ENCODE data around the gene MRPS18B. TPM values are rescaled to one million over a fixed set of nuclear protein-coding genes. Genes with fewer than 3 reads are reported as not detected.

MRPS18B gene
- total and polyA plus RNA-seq, 2 donors (not counting 1 experiment from before 2014, with no cell fraction given): 35.9 to 38.8 TPM

GRCh38 chr6:30612213-30612612, 5.4 kb upstream of the MRPS18B start:
- Mint-ChIP-seq H3K4me3 (no peak overlapping the region), H3K9me3 (ENCODE audit: insufficient read depth) (no peaks in the 10 kb centered on the region), H3K27ac (peak overlapping the region; percentile 71), H3K4me1 (peaks cover 62% of the 10 kb centered on the region), H3K27me3 (no peaks in the 10 kb centered on the region)
- Histone ChIP-seq H4K20me1 (ENCODE audit: control insufficient read depth, insufficient read depth, low read length, poor library complexity, severe bottlenecking) (peaks cover 22% of the 10 kb centered on the region), H3K27me3 (replicated peaks in 1 of 4; ENCODE audit: control extremely low read depth in 1 of 4, control insufficient read depth in 3 of 4, insufficient read depth in 4 of 4, low read length in 3 of 4) (no peaks in the 10 kb centered on the region), H3K9me3 (ENCODE audit: control extremely low read depth in 1 of 3, control insufficient read depth in 2 of 3, insufficient read depth in 1 of 3, low read length in 2 of 3) (no peaks in the 10 kb centered on the region), H3K4me1 (ENCODE audit: control insufficient read depth in 2 of 2, insufficient read depth in 2 of 2, low read length in 2 of 2) (peaks cover 33 to 35% of the 10 kb centered on the region in 2 donors), H3K4me2 (replicated peaks; ENCODE audit: low read depth, low read length, poor library complexity, severe bottlenecking) (no peak overlapping the region), H3K27ac (ENCODE audit: low read length in 2 of 2) (peak overlapping the region in 1 of 2 donors; percentile 99), H3K9ac (ENCODE audit: low read length) (no peak overlapping the region), H3K36me3 (replicated peaks in 1 of 2; ENCODE audit: control extremely low read depth in 1 of 2, control insufficient read depth in 1 of 2, extremely low read depth in 1 of 2, insufficient read depth in 2 of 2, low read length in 1 of 2) (peaks cover 2 to 38% of the 10 kb centered on the region in 2 experiments), H3K79me2 (ENCODE audit: control insufficient read depth, insufficient read depth, low read length) (peaks cover 85% of the 10 kb centered on the region), H2AFZ (ENCODE audit: insufficient read depth, low read depth, low read length, poor library complexity, severe bottlenecking) (no peak overlapping the region), H3K4me3 (ENCODE audit: control extremely low read depth in 1 of 5, extremely low read depth in 1 of 5, insufficient read depth in 1 of 5, low read depth in 2 of 5, low read length in 4 of 5) (no peak overlapping the region)
- no CpG with 5 or more reads among the region's 1 CpG for WGBS (ENCODE audit: insufficient coverage)
- CTCF ChIA-PET: interaction anchor here (0.8 to 4.8 kb wide), 9 partner anchors 11 to 130 kb away, joined by 3 to 41 read pairs (median 5); no protein-coding TSS in a partner anchor
- no peak for ATAC-seq (ENCODE audit: low read depth)
- POLR2A ChIA-PET: interaction anchor here (1.7 to 4.0 kb wide), 2 partner anchors 15 to 60 kb away, joined by 5 to 22 read pairs; partner anchors contain the start of genes ATAT1 and DHX16
- DNase-seq: no peak
- TF ChIP-seq CTCF (IDR thresholded peaks at IDR 0.05): no peak
- no peak for TF ChIP-seq EZH2 (IDR thresholded peaks at IDR 0.05; ENCODE audit: borderline replicate concordance, insufficient read depth, low read depth, low read length, poor library complexity, severe bottlenecking)
- intact Hi-C loops (cut with micrococcal nuclease): loop anchor here (10.0 kb wide), 1 partner anchor 743 kb away; the partner anchor contains the start of gene HLA-B

DNA sequence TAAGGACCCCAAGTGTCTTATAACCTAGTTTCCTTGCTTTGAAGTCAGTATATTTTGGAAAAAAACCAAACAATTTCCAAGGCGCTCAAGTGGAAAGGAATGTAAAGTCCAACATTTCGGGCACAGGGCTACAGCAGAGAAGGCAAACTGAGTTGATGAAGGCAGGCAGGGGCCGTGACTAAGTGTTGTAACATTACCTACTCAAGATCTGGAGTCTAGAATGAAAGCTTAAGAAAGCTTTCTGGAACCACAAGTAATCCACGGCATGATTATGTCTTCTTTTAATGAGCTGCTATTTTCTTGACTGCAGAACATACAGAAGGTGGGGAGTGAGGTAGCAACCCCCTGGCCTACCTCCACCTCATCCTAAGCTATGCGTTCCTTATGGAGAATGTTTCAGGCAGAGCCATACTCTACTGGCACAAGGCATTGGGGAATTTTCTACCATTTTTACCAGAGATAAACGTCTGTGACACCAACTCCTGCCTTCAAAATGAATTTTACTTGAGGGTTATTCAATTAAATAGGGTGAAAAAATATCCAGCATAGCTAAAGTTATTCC, 4.9 kb upstream of the MRPS18B start:
- DNase-seq (no peak), ATAC-seq (ENCODE audit: low read depth) (no peak)
- no peak overlapping the region for H3K9ac ChIP-seq (ENCODE audit: low read length)
- H3K4me3 ChIP-seq (ENCODE audit: control extremely low read depth in 1 of 5, extremely low read depth in 1 of 5, insufficient read depth in 1 of 5, low read depth in 2 of 5, low read length in 4 of 5): no peak overlapping the region
- peaks cover 33 to 35% of the 10 kb centered on the region in 2 donors for H3K4me1 ChIP-seq (ENCODE audit: control insufficient read depth in 2 of 2, insufficient read depth in 2 of 2, low read length in 2 of 2)
- no peaks in the 10 kb centered on the region for H3K27me3 ChIP-seq (replicated peaks in 1 of 4; ENCODE audit: control extremely low read depth in 1 of 4, control insufficient read depth in 3 of 4, insufficient read depth in 4 of 4, low read length in 3 of 4)
- Mint-ChIP-seq H3K27ac (peak overlapping the region; percentile 87), H3K27me3 (no peaks in the 10 kb centered on the region), H3K4me3 (no peak overlapping the region), H3K9me3 (ENCODE audit: insufficient read depth) (no peaks in the 10 kb centered on the region), H3K4me1 (peaks cover 61% of the 10 kb centered on the region)
- H4K20me1 ChIP-seq (ENCODE audit: control insufficient read depth, insufficient read depth, low read length, poor library complexity, severe bottlenecking): peaks cover 18% of the 10 kb centered on the region
- no peak overlapping the region for H3K4me2 ChIP-seq (replicated peaks; ENCODE audit: low read depth, low read length, poor library complexity, severe bottlenecking)
- no peak for TF ChIP-seq EZH2 (IDR thresholded peaks at IDR 0.05; ENCODE audit: borderline replicate concordance, insufficient read depth, low read depth, low read length, poor library complexity, severe bottlenecking)
- TF ChIP-seq CTCF (IDR thresholded peaks at IDR 0.05): no peak
- CTCF ChIA-PET: interaction anchor here (1.1 to 4.8 kb wide), 11 partner anchors 12 to 131 kb away, joined by 3 to 41 read pairs (median 5); partner anchors contain the start of gene ABCF1
- intact Hi-C loops (cut with micrococcal nuclease): loop anchor here (10.0 kb wide), 1 partner anchor 742 kb away; the partner anchor contains the start of gene HLA-B
- H3K27ac ChIP-seq (ENCODE audit: low read length in 2 of 2): peak overlapping the region; percentile 30 to 99
- 81% methylated on average over 3 of the region's 6 CpGs for WGBS (ENCODE audit: insufficient coverage)
- H2AFZ ChIP-seq (ENCODE audit: insufficient read depth, low read depth, low read length, poor library complexity, severe bottlenecking): no peak overlapping the region
- POLR2A ChIA-PET: interaction anchor here (1.5 to 4.0 kb wide), 3 partner anchors 14 to 104 kb away, joined by 3 to 22 read pairs (median 5); partner anchors contain the start of genes ATAT1, DHX16 and MDC1
- peaks cover 0 to 33% of the 10 kb centered on the region in 2 experiments for H3K36me3 ChIP-seq (replicated peaks in 1 of 2; ENCODE audit: control extremely low read depth in 1 of 2, control insufficient read depth in 1 of 2, extremely low read depth in 1 of 2, insufficient read depth in 2 of 2, low read length in 1 of 2)
- H3K79me2 ChIP-seq (ENCODE audit: control insufficient read depth, insufficient read depth, low read length): peaks cover 79% of the 10 kb centered on the region
- H3K9me3 ChIP-seq (ENCODE audit: control extremely low read depth in 1 of 3, control insufficient read depth in 2 of 3, insufficient read depth in 1 of 3, low read length in 2 of 3): no peaks in the 10 kb centered on the region
